ENCODE measurements around the gene MGAT1. TPM values are rescaled to one million over a fixed set of nuclear protein-coding genes. Genes with fewer than 3 reads are reported as not detected.

The MGAT1 gene
- total RNA-seq, 1 donor from 2014 or later: 116 TPM

DNA sequence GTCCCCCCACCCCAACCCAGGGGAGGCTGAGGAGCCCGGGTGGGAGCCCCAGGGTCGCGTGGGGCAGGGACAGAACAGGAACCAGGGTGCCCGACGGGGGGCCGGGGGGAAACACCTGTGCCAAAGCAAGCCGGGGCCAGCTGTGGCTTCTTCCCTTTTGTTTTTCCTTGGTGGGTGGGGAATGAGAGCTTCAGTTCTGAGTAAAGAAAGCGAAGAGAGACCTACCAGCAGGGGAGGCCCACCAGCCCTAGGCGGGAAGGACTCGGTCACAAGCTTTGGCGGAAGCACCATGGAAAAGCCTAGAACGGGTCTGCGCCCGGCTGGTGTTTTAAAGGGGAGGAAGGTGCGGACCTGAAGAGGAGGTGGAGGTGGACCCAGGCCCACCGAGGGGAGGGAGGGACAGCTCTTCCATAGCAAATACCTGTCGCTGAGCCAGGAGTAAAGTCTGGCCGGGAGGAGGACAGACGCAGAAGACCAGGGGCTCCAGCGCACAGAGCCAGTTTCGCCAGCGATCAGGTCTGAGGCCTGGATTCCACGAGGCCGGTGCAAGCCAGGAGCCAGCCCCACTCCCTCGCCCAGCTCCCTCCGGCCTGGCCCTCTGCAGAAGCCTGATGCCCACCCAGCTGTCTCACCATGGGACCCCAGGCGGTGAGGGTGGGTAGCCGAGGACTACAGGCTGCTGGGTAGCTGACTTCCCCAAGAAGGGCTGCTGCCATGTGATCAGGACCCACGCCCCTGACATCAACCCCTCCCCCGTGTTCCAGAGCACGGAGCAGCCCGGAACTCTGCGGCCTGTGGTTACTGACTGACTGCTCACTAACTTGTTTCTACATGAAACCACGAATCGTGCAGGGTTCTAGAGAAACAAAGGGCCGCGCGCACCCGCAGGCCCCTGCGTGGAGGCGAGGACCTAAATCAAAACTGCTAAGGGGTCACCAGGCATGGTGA lies 849 bp upstream of the MGAT1 start:
- Mint-ChIP-seq H3K27ac (ENCODE audit: unreplicated experiment) (no peak overlapping the region), H3K9me3 (ENCODE audit: unreplicated experiment) (no peaks in the 10 kb centered on the region), H3K27me3 (ENCODE audit: low read depth, unreplicated experiment) (no peaks in the 10 kb centered on the region), H3K4me1 (ENCODE audit: low read depth, unreplicated experiment) (peaks cover 44% of the 10 kb centered on the region), H3K36me3 (ENCODE audit: low read depth, unreplicated experiment) (peaks cover 10% of the 10 kb centered on the region), H3K4me3 (ENCODE audit: unreplicated experiment) (peak overlapping the region; percentile 74)
- no peaks in the 10 kb centered on the region for H3K36me3 ChIP-seq (ENCODE audit: insufficient read depth, low read length)
- H3K27me3 ChIP-seq (ENCODE audit: insufficient read depth, low read length): no peaks in the 10 kb centered on the region
- peak overlapping the region; percentile 51 for H3K27ac ChIP-seq (ENCODE audit: low read depth, low read length)
- H4K20me1 ChIP-seq (ENCODE audit: insufficient read depth, low read length): peaks cover 50% of the 10 kb centered on the region
- peak overlapping the region; percentile 84 for H3K4me3 ChIP-seq (ENCODE audit: insufficient read depth, low read depth, low read length)
- DNase-seq (ENCODE audit: low read depth): no peak
- peak overlapping the region; percentile 97 for H3K9ac ChIP-seq (ENCODE audit: low read length)
- peaks cover 45% of the 10 kb centered on the region for H3K4me1 ChIP-seq (ENCODE audit: insufficient read depth, low read length)
- no peaks in the 10 kb centered on the region for H3K9me3 ChIP-seq (ENCODE audit: insufficient read depth, low read depth, low read length)
- peak overlapping the region; percentile 68 for H2AFZ ChIP-seq (ENCODE audit: low read depth, low read length)
- no peak for FAIRE-seq
- TF ChIP-seq, protein P1, sequence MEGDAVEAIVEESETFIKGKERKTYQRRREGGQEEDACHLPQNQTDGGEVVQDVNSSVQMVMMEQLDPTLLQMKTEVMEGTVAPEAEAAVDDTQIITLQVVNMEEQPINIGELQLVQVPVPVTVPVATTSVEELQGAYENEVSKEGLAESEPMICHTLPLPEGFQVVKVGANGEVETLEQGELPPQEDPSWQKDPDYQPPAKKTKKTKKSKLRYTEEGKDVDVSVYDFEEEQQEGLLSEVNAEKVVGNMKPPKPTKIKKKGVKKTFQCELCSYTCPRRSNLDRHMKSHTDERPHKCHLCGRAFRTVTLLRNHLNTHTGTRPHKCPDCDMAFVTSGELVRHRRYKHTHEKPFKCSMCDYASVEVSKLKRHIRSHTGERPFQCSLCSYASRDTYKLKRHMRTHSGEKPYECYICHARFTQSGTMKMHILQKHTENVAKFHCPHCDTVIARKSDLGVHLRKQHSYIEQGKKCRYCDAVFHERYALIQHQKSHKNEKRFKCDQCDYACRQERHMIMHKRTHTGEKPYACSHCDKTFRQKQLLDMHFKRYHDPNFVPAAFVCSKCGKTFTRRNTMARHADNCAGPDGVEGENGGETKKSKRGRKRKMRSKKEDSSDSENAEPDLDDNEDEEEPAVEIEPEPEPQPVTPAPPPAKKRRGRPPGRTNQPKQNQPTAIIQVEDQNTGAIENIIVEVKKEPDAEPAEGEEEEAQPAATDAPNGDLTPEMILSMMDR (IDR thresholded peaks at IDR 0.05; ENCODE audit: insufficient read depth, low read depth, low read length): no peak
- no peak for TF ChIP-seq EZH2 (IDR thresholded peaks at IDR 0.05; ENCODE audit: insufficient read depth, low read length)
- H3K4me2 ChIP-seq (ENCODE audit: low read length): peak overlapping the region; percentile 85
- H3K79me2 ChIP-seq (ENCODE audit: insufficient read depth, low read length): peaks cover 81% of the 10 kb centered on the region

DNA sequence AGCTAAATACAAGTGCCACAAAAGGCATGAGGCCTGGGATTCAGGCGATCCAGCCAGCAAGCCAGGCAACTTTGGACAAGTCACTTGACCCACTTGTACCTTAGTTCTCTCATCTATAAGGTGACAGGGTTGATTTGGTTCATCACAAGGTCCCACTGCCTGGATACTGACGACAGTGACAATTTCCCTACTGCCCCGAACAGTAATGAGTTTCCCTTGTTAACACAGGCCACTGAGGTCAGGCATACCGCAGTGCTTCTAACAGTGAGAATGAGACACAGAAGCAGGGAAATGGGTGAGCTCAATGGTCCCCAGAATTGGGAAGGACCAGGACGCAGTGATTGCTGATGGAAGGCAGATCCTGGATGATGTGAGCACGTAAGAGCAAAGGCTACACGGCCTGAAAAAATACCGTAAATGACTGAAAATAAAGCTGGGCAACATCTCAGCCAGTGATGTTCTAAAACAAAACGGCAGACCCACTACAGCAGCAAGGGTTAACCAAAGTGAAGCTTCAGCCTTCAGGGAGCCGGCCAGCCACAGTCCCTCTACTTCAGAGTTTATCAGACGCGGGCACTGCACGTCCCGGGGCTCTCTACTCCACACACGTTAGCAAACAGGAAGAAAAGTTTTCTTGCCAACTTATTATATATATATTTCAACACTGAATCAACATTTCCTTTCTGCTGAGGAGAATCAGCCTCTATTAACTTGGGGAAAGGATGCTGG lies 846 bp downstream of the MGAT1 start:
- Histone ChIP-seq H3K4me3 (ENCODE audit: insufficient read depth, low read depth, low read length) (peak overlapping the region; percentile 84), H4K20me1 (ENCODE audit: insufficient read depth, low read length) (peaks cover 58% of the 10 kb centered on the region)
- H3K27ac Mint-ChIP-seq (ENCODE audit: unreplicated experiment): peak overlapping the region; percentile 75

More for the DNA sequence above, 846 bp downstream of the MGAT1 start:
- Mint-ChIP-seq H3K4me3 (ENCODE audit: unreplicated experiment) (peak overlapping the region; percentile 92), H3K4me1 (ENCODE audit: low read depth, unreplicated experiment) (peaks cover 43% of the 10 kb centered on the region), H3K36me3 (ENCODE audit: low read depth, unreplicated experiment) (peaks cover 8% of the 10 kb centered on the region), H3K27me3 (ENCODE audit: low read depth, unreplicated experiment) (no peaks in the 10 kb centered on the region), H3K9me3 (ENCODE audit: unreplicated experiment) (no peaks in the 10 kb centered on the region)
- Histone ChIP-seq H2AFZ (ENCODE audit: low read depth, low read length) (no peak overlapping the region), H3K79me2 (ENCODE audit: insufficient read depth, low read length) (peaks cover 81% of the 10 kb centered on the region), H3K36me3 (ENCODE audit: insufficient read depth, low read length) (no peaks in the 10 kb centered on the region), H3K9me3 (ENCODE audit: insufficient read depth, low read depth, low read length) (no peaks in the 10 kb centered on the region), H3K4me1 (ENCODE audit: insufficient read depth, low read length) (peaks cover 39% of the 10 kb centered on the region), H3K9ac (ENCODE audit: low read length) (peak overlapping the region; percentile 97), H3K4me2 (ENCODE audit: low read length) (peak overlapping the region; percentile 85), H3K27ac (ENCODE audit: low read depth, low read length) (peak overlapping the region; percentile 96), H3K27me3 (ENCODE audit: insufficient read depth, low read length) (no peaks in the 10 kb centered on the region)
- DNase-seq (ENCODE audit: low read depth): no peak
- no peak for FAIRE-seq
- TF ChIP-seq, protein P1 (IDR thresholded peaks at IDR 0.05; ENCODE audit: insufficient read depth, low read depth, low read length): no peak
- TF ChIP-seq EZH2 (IDR thresholded peaks at IDR 0.05; ENCODE audit: insufficient read depth, low read length): no peak

Data from astrocyte (in vitro differentiated cells and primary cell).